Activated CD8-positive, alpha-beta memory T cell treated with anti-CD3 and anti-CD28 coated beads for 36 hours (primary cell): ENCODE data around the gene TMEM35B. TPM values are rescaled to one million over a fixed set of nuclear protein-coding genes. Genes with fewer than 3 reads are reported as not detected.

ENCODE experiments used
- total RNA-seq, 2 experiments: library from RNA; stranded (reverse); gene quantifications; one replicate each; pipeline ENCODE4 v1.2.3, GENCODE V29; 2021

TMEM35B gene
- total RNA-seq, 2 experiments from 2014 or later, result 29.0 to 30.8 TPM

Other genes starting within 250 kb of the TMEM35B start
- gene GJB5, start 230.3 kb downstream of the TMEM35B start, total RNA-seq, result not detected
- gene GJB4, start 225.6 kb downstream of the TMEM35B start, total RNA-seq, result not detected
- gene GJB3, start 204.1 kb downstream of the TMEM35B start, total RNA-seq, result not detected
- not detected for gene GJA4, start 192.3 kb downstream of the TMEM35B start, total RNA-seq
- gene SMIM12, start 125.6 kb downstream of the TMEM35B start, total RNA-seq, result 10 to 100 TPM; 73.8 to 75.2 TPM
- gene DLGAP3, start 55.7 kb downstream of the TMEM35B start, total RNA-seq, result under 1 TPM; 0.72 to 0.80 TPM
- gene ZMYM6, start 46.6 kb upstream of the TMEM35B start, total RNA-seq, result 10 to 100 TPM; 15.7 to 16.5 TPM
- gene ZMYM1, start 94.0 kb upstream of the TMEM35B start, total RNA-seq, result 1 to 10 TPM; 3.2 to 4.9 TPM
- gene SFPQ, start 207.8 kb upstream of the TMEM35B start, total RNA-seq, result 100 to 1,000 TPM; 356 to 367 TPM